ENCODE results near the gene CSE1L. TPM values are rescaled to one million over a fixed set of nuclear protein-coding genes. Genes with fewer than 3 reads are reported as not detected.

Gene CSE1L
- total RNA-seq, 1 donor from 2014 or later: 39.0 TPM

GRCh38 chr20:49110767-49111694 lies 64.9 kb downstream of the CSE1L start:
- no peak for DNase-seq (ENCODE audit: extremely low spot score in 2 of 2)
- intact Hi-C loops (cut with DNase I): no loop called here

GRCh38 chr20:49112596-49113274 lies 66.6 kb downstream of the CSE1L start:
- intact Hi-C loops (cut with DNase I): no loop called here
- Histone ChIP-seq H3K27ac (no peak overlapping the region), H3K27me3 (no peaks in the 10 kb centered on the region), H3K4me3 (no peak overlapping the region), H3K36me3 (peaks cover 4 to 50% of the 10 kb centered on the region in 2 donors), H3K4me1 (no peaks in the 10 kb centered on the region), H3K9me3 (no peaks in the 10 kb centered on the region)
- no peak for DNase-seq (ENCODE audit: extremely low spot score in 2 of 2)
- TF ChIP-seq POLR2A (IDR thresholded peaks at IDR 0.05) (no peak), POLR2AphosphoS5 (IDR thresholded peaks at IDR 0.05; ENCODE audit: insufficient read depth in 1 of 2, low read depth in 1 of 2) (no peak), CTCF (IDR thresholded peaks at IDR 0.05) (no peak)

More at GRCh38 chr20:49110767-49111694, 64.9 kb downstream of the CSE1L start:
- Histone ChIP-seq H3K4me1 (no peaks in the 10 kb centered on the region), H3K9me3 (no peaks in the 10 kb centered on the region), H3K27ac (no peak overlapping the region), H3K36me3 (peaks cover 4 to 33% of the 10 kb centered on the region in 2 donors), H3K27me3 (no peaks in the 10 kb centered on the region), H3K4me3 (no peak overlapping the region)
- TF ChIP-seq POLR2A (IDR thresholded peaks at IDR 0.05) (no peak), CTCF (IDR thresholded peaks at IDR 0.05) (no peak), POLR2AphosphoS5 (IDR thresholded peaks at IDR 0.05; ENCODE audit: insufficient read depth in 1 of 2, low read depth in 1 of 2) (no peak)

- no peaks in the 10 kb centered on the region for H3K27me3 ChIP-seq
- intact Hi-C loops (cut with DNase I): no loop called here
- no peak overlapping the region for H3K27ac ChIP-seq
- TF ChIP-seq POLR2A (IDR thresholded peaks at IDR 0.05): no peak
- no peak for TF ChIP-seq POLR2AphosphoS5 (IDR thresholded peaks at IDR 0.05; ENCODE audit: insufficient read depth in 1 of 2, low read depth in 1 of 2)
- no peak for TF ChIP-seq CTCF (IDR thresholded peaks at IDR 0.05)
- no peaks in the 10 kb centered on the region for H3K4me1 ChIP-seq
- H3K4me3 ChIP-seq: no peak overlapping the region
- H3K9me3 ChIP-seq: no peaks in the 10 kb centered on the region
- peaks cover 4 to 79% of the 10 kb centered on the region in 2 donors for H3K36me3 ChIP-seq
- no peak for DNase-seq (ENCODE audit: extremely low spot score in 2 of 2)
Measured at GRCh38 chr20:49115564-49115963, 69.5 kb downstream of the CSE1L start.

- Histone ChIP-seq H3K4me1 (no peaks in the 10 kb centered on the region), H3K4me3 (no peak overlapping the region), H3K27ac (no peak overlapping the region), H3K27me3 (no peaks in the 10 kb centered on the region), H3K36me3 (peaks cover 1 to 88% of the 10 kb centered on the region in 2 donors), H3K9me3 (no peaks in the 10 kb centered on the region)
- TF ChIP-seq CTCF (IDR thresholded peaks at IDR 0.05) (no peak), POLR2AphosphoS5 (IDR thresholded peaks at IDR 0.05; ENCODE audit: insufficient read depth in 1 of 2, low read depth in 1 of 2) (no peak), POLR2A (IDR thresholded peaks at IDR 0.05) (no peak)
- intact Hi-C loops (cut with DNase I): no loop called here
- DNase-seq (ENCODE audit: extremely low spot score in 2 of 2): no peak
Measured at GRCh38 chr20:49118307-49118706, 72.2 kb downstream of the CSE1L start.
